ENCODE measurements around the gene CALD1.
A peak's percentile ranks its signal among the peaks of the same experiment; 100 is the strongest.

CALD1 gene

GRCh38 chr7:134764365-134764764, 15.1 kb upstream of the CALD1 start:
- DNase-seq (ENCODE audit: low read depth), result no peak

DNA sequence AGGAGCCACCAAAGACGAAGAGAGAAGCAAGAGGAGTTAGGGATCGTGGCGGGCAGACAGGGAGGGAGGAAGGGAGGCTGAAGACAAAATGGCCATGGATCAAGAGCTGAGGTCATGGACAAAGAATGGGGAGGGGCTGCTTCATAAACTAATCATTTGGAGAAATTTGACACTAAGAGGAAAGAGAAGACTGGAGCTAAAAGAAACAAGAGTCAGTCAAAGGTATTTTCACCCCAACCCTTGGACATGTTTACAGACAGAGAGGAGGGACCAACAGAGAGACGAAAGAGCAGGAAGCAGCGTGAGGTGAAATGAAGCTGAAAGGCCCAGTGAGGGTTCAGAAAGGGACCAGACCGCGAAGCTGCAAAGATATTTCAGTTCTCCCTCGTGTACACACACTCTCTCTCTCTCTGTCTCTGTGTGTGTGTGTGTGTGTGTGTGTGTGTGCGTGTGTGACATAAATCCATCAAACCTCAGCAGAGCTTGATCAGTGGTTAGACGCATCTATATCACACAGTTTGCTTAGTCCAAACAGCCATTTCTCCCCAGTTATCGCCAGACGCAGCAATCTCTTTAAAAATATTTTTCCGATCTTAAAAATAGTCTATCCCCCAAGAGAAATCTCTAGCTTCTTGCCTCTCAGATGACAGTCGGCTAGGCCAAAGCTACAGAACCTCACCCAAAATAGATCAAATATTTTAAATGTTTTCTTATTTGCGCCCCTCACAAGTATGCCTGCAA, 12.5 kb upstream of the CALD1 start:
- peak; percentile 11 for DNase-seq (ENCODE audit: low read depth)

DNA sequence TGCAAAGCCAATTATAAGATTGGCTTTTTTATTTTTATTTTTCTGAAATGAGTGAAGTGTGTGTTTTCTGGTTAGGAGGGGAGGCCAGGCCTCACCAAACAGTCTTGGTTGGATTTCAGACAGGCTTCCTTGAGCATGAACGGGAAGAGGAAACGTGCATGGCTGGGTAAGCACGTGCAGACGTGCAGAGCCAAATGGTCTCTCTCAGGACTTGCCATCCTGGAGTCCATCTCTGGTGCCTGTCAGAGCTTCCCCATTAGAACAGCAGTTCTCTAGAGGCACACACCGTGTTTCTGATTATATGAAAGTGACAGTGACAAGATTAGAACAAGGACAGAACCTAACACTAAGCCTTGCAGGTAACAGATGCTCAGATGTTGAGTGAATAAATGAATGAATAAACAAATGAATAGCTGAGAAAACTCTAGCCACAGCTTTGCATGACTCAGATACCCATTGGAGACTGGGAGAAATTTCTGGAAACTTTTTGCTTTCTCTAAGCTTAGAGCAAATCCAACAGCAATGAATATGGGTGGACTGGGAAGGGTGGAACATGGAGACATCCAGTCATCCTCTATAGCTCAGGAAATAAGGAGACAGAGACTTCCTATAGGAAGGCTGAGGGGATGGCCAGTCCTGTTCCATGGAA, 11.8 kb upstream of the CALD1 start:
- no peak for DNase-seq (ENCODE audit: low read depth)

GRCh38 chr7:134768243-134768642, 11.2 kb upstream of the CALD1 start:
- no peak for DNase-seq (ENCODE audit: low read depth)

DNA sequence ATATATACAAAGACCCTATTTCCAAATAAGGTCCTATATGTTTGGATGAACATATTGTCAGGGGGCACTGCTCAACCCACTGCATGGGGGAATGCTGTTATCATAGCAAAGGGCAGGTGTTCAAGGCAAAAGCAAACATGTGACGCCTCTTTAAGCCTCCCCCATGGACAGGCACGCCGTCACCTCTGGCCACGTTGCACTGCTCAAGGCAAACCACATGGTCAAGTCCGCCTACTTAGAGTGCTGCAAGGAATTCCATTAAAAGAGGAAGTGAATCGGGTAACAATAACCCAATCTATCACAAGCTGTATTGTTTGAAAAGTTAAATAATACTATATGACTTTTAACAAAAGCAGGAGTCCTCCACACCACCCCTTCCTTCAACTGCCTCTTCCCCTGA, 8.8 kb upstream of the CALD1 start:
- DNase-seq (ENCODE audit: low read depth), result no peak

GRCh38 chr7:134771111-134771510, 8.3 kb upstream of the CALD1 start:
- no peak for DNase-seq (ENCODE audit: low read depth)

DNA sequence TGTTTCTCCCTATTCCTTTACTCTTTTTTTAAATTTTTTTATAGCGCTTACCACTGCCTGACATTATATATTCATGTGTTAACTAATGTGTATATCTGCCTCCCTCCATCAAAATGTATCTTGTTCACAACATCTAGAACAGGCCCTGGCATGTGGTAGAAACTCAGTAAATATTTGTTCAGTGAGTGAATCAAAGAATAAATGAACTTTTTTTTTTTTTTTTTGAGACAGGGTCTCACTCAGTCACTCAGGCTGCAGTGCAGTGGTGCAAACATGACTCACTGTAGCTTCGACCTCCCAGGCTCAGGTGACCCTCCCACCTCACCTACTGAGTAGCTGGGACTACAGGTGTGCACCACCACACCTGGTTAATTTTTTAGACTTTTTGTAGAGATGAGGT, 7.5 kb upstream of the CALD1 start:
- no peak for DNase-seq (ENCODE audit: low read depth)

GRCh38 chr7:134772401-134772800, 7.0 kb upstream of the CALD1 start:
- no peak for DNase-seq (ENCODE audit: low read depth)

- no peak for DNase-seq (ENCODE audit: low read depth)
These were observed 6.3 kb upstream of the CALD1 start for GRCh38 chr7:134773164-134773563.

- DNase-seq (ENCODE audit: low read depth), result no peak
These were observed 5.3 kb upstream of the CALD1 start for GRCh38 chr7:134774119-134774518.

GRCh38 chr7:134777470-134777869, 2.0 kb upstream of the CALD1 start:
- DNase-seq (ENCODE audit: low read depth), result no peak

GRCh38 chr7:134777908-134778580, 1.4 kb upstream of the CALD1 start:
- DNase-seq (ENCODE audit: low read depth), result peak; percentile 48

- DNase-seq (ENCODE audit: low read depth), result no peak
These were observed 269 bp downstream of the CALD1 start for GRCh38 chr7:134779741-134780065.

DNA sequence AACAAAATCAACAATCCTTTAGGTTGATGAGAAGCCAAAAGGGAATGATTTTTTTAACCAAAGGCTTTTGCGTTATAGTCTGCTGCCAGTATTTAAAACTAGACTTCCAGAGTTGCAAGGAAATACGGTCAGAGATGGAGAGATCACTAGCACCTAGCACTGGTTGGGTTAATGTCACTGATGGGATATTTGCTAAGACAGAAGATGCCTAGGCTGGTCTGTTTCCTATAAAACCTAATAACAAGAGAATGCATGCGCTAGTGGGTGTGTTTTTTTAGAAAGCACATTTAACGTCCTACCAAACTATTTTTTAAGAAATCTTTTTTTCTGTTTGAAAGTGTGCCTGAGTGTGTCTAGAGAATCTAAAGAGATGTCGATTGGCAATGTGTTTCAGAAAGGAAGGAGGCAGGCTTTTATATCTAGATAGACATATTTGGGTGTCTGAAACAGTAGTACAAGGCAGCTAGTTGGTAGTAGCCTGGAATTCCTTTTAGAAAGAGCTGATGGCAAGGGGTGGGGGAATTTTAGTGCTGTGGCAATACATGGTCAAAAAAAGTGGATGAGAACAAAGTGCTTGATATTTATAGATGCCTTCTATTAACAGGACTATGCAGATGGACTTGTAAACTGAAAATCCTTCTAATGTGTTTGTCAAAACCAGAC, 863 bp downstream of the CALD1 start:
- DNase-seq (ENCODE audit: low read depth), result no peak

- no peak for DNase-seq (ENCODE audit: low read depth)
These were observed 1.7 kb downstream of the CALD1 start for GRCh38 chr7:134781171-134781570.

- DNase-seq (ENCODE audit: low read depth), result no peak
These were observed 2.7 kb downstream of the CALD1 start for GRCh38 chr7:134782121-134782623.

- no peak for DNase-seq (ENCODE audit: low read depth)
These were observed 4.0 kb downstream of the CALD1 start for GRCh38 chr7:134783294-134784069.

- DNase-seq (ENCODE audit: low read depth), result no peak
These were observed 5.0 kb downstream of the CALD1 start for GRCh38 chr7:134784251-134785049.

DNA sequence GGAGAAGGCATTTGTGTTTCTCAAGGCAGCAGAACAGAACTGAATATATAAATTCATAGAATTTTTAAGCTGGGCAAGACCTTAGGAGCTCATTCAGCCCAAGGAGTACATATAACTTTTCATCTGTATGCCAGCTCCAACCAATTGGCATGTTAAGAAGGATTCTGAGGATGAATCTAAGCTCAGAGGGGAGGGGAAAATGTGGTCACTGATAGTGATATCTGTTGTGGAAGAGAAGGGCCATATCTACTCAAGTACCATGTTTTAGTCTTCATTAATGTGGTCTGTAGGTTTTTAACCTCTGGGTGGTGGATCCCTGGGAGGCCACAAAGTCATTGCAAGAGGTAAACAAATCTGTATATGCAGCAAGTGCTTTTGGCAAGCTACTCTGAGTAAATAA, 6.4 kb downstream of the CALD1 start:
- DNase-seq (ENCODE audit: low read depth), result no peak

DNA sequence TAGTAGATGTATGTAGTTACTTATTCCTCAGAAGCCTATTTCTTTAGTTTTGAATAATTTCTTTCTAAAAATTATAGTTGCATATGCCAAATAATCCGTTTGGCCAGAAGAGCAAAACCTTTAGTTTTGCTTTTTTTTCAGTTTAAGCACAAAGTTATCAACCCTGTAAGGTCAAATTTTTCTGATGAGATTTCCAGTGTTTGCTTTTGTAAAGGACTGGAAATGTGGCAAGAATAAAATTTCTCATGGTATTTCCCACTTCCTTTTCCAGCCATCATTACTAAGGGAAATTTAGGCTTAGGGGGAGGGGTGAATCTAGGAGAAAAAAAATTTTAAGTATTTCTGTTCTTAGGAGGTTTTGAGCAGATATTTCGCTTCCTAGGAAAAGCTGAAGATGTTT, 7.6 kb downstream of the CALD1 start:
- DNase-seq (ENCODE audit: low read depth), result no peak

- DNase-seq (ENCODE audit: low read depth), result no peak
These were observed 8.3 kb downstream of the CALD1 start for GRCh38 chr7:134787720-134788119.
